Measurements from ENCODE around the gene LINGO3.
A peak's percentile ranks its signal among the peaks of the same experiment; 100 is the strongest.
"Not testable (repeated sequence)": the region's sequence is repeated elsewhere in the genome, so short reads cannot be mapped to it uniquely, and the experiment has no call there.

LINGO3 gene

GRCh38 chr19:2282062-2282861 is 25.7 kb downstream of the LINGO3 start, which contains the start of gene PEAK3:
Gene PEAK3, minus strand, starts transcription at chr19:2282175. Its CDS starts 1,244 bp downstream, at chr19:2280931.
- DNase-seq (ENCODE audit: low read depth, low spot score) = no peak

GRCh38 chr19:2281265-2282061 is 26.5 kb downstream of the LINGO3 start:
- not testable (repeated sequence) for DNase-seq (ENCODE audit: low read depth, low spot score)

GRCh38 chr19:2280633-2281264 is 27.2 kb downstream of the LINGO3 start:
- no peak for DNase-seq (ENCODE audit: low read depth, low spot score)

- no peak for DNase-seq (ENCODE audit: low read depth, low spot score)
Measured at GRCh38 chr19:2278459-2279158, 29.3 kb downstream of the LINGO3 start.

- DNase-seq (ENCODE audit: low read depth, low spot score) = no peak
Measured at GRCh38 chr19:2277138-2277537, 30.8 kb downstream of the LINGO3 start.

- DNase-seq (ENCODE audit: low read depth, low spot score) = no peak
Measured at GRCh38 chr19:2276429-2276986, 31.4 kb downstream of the LINGO3 start.

- DNase-seq (ENCODE audit: low read depth, low spot score) = no peak
Measured at GRCh38 chr19:2275588-2276428, 32.1 kb downstream of the LINGO3 start.

- no peak for DNase-seq (ENCODE audit: low read depth, low spot score)
Measured at GRCh38 chr19:2274931-2275535, 32.9 kb downstream of the LINGO3 start.

- no peak for DNase-seq (ENCODE audit: low read depth, low spot score)
Measured at GRCh38 chr19:2274185-2274711, 33.7 kb downstream of the LINGO3 start.

- DNase-seq (ENCODE audit: low read depth, low spot score) = no peak
Measured at GRCh38 chr19:2273356-2274184, 34.4 kb downstream of the LINGO3 start.

GRCh38 chr19:2271234-2272103 is 36.5 kb downstream of the LINGO3 start:
- no peak for DNase-seq (ENCODE audit: low read depth, low spot score)

GRCh38 chr19:2270423-2271233 is 37.3 kb downstream of the LINGO3 start:
- peak; percentile 52 for DNase-seq (ENCODE audit: low read depth, low spot score)

GRCh38 chr19:2270157-2270422 is 37.9 kb downstream of the LINGO3 start:
- DNase-seq (ENCODE audit: low read depth, low spot score) = no peak

- DNase-seq (ENCODE audit: low read depth, low spot score) = peak; percentile 80
Measured at GRCh38 chr19:2269244-2270156, 38.5 kb downstream of the LINGO3 start.

- DNase-seq (ENCODE audit: low read depth, low spot score) = no peak
Measured at GRCh38 chr19:2268861-2269243, 39.1 kb downstream of the LINGO3 start.

GRCh38 chr19:2268480-2268830 is 39.5 kb downstream of the LINGO3 start:
- DNase-seq (ENCODE audit: low read depth, low spot score) = no peak

Data from brain pericyte (primary cell).